ENCODE measurements around the gene LGALS1.

GRCh38 chr22:37639070-37639760, 36.2 kb upstream of the LGALS1 start, which contains the start of gene SH3BP1:
- peak in 2 of 6 experiments; percentile 13 to 25 for TF ChIP-seq CTCF (IDR thresholded peaks at IDR 0.05)
- peak; percentile 57 to 70 for TF ChIP-seq POLR2A (IDR thresholded peaks at IDR 0.05)

All from Peyer's patch (tissue), 4 donors.